HG02571 (cell line): Measurements from ENCODE around the gene RAPGEF6.

Experiments used
- ATAC-seq: cut with Tn5 transposase; IDR thresholded peaks from one replicate; pipeline ENCODE4 v1.9.1; 2021; ENCODE audit warnings: mild to moderate bottlenecking, moderate library complexity; ENCODE audit not compliant: unreplicated experiment

The RAPGEF6 gene

DNA sequence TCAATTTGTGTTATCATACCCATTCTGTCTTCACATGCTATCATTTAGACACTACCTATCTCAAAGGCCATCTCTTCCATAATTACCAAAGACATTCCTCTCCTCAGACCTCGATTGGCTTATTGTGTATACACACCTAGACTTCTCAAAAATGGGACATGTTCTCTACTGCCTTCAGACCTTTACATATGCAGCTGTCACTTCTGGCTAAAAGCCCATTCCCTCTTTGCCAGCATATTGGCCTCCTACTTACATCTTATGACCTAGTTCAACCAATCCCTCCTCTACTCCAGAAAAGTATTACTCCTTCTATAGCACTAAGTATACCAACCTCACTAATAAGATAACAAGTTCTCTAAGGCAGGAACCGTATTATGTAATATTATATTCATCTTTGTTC is 84.4 kb downstream of the RAPGEF6 start:
- ATAC-seq: no peak

DNA sequence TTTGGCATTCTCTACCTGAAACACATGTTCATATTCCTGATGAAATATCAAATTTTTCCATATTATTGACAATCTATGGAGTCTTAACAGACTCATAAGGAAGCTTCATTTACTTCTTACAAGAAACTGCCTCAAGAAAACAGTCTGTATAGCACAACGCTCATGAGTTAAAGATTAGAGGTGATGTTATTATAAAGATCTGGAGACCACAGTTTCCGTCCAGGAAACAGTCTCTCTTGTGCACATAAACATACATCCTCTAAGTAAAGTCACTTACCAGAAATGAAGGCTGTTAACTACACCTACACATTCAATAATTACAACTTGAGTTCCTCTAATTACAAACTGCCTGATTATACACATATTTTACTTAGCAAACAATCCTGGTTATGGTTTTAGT is 86.9 kb downstream of the RAPGEF6 start:
- ATAC-seq: no peak

DNA sequence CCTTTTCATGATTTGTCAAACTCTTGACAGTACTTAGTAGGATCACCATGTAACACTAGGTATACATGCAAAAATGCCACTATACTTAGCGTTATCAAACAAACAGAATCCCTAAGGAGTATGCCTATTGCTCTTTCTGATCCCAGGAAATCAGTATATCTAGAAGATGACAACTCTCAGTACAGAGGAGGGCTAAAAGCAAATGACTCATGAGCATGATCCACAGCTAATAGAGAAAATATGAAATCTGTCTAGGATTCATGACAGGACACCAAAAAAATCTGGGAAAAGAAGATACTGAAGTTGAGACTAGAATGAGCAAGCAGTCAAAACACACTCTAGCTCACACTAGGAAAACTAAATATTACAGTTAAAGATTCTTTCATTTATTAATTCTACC is 89.2 kb downstream of the RAPGEF6 start:
- ATAC-seq: no peak

DNA sequence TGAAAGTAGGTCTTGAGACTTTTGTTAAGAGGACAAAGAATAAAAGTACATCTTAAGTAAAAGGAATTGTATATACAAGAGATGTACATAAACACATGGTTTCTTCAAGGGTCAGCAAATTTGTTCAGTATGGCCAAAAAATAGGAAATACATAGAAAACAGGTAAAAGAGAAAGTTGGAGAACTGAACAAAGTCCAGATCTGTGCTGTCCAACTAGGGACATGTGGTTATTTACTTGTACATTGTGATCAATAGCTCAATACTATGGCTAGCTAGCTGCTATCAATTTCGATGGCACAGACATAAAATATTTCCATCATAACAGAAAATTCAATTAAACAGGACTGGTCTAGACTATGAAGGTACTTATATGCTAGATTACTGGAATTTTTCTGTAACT is 92.3 kb downstream of the RAPGEF6 start:
- ATAC-seq: no peak

DNA sequence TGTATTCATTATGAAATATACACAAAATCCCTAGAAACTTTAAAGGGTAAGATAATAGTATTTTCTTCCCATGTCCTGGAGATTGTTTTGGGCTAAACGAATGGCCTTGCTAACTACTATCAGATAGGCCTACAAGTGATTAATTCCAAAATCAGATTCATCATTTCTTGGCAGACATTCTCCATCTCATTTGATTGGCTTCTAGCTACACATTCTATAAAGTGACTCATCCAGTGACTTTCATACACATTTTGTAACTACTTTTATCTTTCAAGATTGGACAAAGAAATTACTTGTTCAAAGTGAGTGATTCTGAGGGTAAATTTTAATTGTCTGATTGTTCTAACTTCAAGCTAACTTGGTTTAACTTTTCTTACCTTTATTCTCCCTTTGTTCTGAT is 93.3 kb downstream of the RAPGEF6 start:
- no peak for ATAC-seq

DNA sequence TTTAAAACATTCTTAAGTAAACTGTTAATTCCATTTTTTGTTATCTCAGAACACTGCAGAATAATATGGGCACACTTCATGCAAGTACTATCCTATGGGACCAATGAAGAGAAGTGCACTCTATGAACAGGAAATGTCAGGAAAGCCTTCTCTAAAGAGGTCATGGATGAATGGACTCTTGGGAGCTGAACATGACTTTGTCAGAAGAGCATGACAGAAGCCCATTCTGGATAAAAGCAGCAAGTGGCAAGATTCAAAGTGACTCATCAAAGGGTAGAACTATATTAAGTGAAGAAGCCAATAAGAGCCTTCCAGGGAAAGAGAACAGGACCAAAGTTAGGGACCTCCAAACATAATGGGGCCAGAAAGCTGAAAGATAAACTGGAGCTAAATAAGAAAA is 94.0 kb downstream of the RAPGEF6 start:
- no peak for ATAC-seq

DNA sequence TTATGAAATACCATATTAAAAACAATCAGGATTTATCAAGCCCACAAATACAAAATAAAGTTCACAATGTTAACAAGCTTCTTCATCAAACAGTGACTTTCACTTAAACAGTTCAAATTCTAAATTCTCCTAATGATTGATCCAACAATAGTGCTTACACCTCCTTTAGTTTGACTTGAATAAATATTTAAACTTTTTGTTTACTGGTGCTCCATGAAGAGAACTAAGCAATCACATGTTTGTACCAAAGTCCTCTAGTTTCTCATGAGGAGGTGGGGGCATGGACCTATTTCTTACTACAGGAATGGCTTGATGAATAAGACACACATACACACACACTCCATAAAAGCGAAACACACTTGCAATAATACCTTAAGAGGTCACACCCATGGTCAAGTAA is 95.8 kb downstream of the RAPGEF6 start:
- no peak for ATAC-seq

DNA sequence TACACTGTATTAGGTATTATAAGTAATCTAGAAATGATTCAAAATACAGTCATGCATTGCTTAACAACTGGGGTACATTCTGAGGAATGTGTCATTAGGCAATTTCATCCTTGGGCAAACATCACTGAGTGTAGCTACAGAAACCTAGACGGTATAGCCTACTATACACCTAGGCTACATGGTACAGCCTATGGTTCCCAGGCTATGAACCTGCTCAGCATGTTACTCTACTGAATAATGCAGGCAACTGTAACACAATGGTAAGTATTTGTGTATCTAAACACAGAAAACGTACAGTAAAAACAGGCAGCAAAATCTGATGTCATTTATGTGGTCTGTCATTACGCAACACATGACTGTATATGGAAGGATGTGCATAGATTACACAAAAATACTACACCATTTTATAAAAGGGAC is 96.8 kb downstream of the RAPGEF6 start:
- ATAC-seq: no peak

DNA sequence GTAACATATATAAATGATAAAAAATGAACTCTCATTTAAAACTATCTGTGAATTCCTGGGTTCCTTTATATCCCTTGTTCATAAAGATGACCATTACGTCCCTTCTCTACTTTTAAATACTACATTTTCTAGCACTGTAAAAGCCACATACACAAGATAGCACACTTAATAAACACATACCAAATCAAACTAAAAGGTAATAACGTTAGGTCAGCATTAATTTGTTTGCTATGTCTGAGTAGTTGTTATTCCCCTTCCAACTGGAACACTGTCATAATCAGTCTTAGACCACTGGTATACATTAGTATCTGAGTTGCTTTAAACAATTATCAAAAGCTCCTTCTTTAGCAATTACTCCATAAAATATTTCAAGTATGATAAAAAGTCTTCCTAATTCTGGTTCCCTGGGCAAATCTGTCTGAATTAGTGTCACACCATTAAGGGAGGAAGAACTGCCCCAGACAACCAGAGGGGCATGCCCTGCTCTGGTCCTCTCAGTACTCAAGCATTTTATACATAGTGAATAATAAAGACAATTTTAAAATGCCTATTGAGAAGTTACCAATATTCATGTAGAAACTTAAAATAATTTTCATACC is 98.1 kb downstream of the RAPGEF6 start:
- no peak for ATAC-seq

DNA sequence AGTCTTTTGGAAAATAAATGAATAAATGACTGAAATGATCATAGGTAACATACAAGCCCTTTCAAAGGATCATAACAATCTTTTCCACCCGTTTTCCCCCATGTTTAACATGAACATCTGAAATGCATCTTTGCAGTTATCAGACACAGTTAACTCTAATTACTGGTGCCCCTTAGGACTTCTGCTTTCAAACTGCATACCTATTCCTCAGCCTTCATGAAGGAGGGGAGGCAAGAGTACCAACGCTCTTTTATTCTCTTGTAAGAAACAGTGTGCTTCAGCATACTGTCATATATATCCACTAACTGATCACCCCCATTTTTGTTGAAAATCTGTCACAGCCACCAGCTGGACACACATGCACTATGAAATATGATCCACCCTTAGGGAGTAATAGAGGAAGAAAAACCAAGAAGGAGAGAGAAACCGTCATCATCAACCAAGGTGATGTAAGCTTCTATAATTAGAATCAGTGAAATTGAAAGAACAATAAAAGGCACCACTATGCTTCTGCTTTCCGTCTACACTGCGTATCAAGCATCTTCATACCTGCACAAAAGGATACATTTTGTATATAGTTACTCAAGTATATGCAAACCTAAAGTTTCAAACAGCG is 98.7 kb downstream of the RAPGEF6 start:
- ATAC-seq: peak; percentile 88

DNA sequence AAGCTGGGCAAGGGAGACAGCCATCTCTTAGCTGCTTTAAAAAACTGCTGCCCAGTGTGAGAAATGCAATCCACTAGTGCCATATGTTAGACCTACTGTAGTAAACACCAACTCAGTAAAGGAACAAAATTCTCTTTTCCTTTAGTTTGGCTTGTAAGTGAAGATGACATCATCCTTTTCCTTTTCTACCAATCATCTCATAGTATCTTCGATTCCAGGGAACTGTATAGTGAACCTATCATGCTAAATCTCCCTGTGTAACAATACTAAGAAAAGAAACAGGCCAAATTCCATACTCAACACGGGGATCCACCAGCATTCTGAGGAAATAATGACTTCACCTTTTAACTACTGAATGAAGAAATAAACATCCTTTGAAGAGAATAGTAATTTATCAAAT is 100.1 kb downstream of the RAPGEF6 start:
- ATAC-seq: no peak

DNA sequence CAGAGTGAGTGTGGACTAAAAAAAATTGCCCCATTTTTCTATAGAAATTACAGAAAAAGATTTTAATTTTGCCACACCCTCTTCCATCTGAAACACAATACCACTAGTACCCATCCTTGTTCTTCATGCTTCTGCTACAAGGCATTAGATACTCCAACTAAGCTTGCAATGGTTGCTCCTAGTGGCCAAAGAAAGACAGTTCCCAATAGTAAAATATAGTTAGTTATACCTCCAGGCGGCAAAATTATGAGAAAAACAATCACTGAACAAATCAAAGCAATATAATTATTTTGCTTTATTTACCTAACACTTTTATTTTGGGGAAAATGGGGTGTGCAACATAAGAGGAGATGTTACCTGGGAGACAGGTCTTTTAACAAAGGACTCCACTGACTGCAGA is 101.2 kb downstream of the RAPGEF6 start:
- no peak for ATAC-seq

DNA sequence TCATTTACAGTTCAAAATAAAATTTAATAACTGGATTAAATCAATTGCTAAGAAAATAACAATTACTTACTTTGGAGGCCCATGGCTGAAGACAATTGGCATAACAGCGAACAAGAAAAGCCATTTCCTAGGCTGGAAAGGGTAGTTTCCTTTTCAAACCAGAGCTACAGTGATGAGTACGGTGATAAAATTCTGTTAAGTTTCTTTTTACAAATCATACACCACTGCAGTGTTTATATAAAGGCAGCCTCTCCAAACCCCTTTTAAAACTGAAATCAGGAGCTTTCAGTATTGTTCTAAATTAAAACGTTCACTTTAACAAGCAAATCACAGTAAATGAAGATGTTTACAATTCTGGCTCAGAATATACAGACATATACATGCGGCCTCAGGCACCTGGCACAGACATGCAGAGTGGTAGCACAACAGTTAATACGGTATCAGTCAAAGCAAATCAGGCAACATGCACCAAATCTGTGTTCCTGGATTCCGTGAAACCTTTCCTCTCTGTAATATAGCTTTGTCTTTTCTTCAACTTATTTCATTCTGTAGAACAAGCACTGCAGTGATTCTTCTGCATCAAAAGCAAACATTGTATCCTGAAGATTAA is 102.9 kb downstream of the RAPGEF6 start:
- no peak for ATAC-seq

DNA sequence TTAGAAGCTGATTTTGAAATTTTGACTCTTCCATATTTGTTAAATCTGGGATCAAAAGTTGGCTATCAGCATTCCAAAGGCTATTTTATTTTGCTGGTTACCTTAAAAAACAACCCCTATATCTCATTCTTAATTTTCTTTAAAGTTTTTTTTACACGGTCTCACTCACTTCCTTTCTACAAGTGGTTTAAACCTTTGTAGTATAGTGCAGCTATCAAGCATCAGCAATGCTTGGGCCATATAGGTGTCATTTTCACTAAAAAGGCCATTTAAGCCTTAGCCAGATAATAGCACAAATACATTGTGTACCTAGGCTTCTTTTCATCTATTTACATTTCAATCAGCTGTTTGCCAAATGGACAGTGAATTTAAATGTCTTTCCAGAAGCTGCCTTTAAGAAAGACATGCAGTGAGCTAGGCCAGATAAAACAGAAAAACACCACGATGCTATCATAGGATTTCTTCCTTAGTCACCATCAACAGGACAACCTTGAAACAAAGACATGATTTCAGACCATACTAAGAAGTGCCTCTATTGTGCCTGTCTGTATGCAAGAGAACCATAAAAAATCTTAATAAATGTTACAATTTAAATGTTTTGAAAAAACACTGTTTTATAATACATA is 104.2 kb downstream of the RAPGEF6 start:
- ATAC-seq: no peak

DNA sequence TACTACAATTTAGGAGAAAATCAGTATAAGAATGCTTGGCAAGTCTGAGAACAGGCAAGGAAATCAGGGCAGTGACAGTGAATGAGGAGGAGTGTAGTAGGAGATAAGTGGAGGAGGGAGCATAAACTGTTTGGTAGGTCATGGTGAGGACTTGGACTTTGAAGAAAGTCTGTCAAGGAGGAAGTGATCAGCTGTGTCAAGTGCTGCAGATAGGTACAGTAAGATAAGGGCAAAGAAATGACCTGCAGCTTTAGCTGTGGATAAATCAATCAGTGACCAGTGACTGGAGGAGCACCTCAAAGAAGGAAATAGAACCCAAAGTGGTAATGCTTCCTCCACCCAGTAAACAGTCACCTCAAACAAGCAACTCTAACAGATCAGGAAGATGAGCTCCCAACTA is 106.3 kb downstream of the RAPGEF6 start:
- no peak for ATAC-seq

DNA sequence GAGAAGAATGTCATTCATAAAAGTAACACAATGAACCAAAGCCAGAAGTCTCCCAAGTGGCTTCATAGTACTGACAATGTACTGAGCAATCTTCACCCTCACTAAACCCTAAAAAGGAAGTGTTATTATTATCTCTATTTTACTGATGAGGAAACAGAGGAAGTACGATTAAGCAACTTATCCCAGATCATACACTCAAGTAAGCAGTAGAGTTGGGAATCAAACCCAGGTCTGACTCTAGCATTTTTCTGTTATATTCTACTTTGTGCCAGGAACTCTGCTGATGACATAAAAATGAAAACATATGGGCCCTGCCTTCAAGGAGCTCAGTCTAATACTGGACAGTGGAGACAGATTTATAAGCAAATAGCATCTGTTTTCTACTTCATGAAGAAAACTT is 109.2 kb downstream of the RAPGEF6 start:
- ATAC-seq: no peak

DNA sequence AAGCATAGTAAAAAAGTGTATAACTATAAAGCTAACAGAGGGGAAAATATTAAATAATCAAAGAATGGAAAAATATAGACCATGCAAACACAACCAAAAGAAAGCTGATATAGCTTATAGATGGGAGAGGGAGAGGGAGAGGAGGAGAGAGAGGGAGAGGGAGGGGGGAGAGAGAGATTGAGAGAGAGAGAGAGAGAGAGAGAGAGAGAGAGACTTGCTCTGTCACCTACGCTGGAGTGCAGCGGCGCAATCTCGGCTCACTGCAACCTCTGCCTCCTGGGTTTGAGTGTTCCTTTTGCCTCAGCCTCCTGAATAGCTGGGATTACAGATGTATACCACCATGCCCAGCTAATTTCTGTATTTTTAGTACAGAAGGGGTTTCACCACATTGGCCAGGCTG is 110.6 kb downstream of the RAPGEF6 start:
- no peak for ATAC-seq

DNA sequence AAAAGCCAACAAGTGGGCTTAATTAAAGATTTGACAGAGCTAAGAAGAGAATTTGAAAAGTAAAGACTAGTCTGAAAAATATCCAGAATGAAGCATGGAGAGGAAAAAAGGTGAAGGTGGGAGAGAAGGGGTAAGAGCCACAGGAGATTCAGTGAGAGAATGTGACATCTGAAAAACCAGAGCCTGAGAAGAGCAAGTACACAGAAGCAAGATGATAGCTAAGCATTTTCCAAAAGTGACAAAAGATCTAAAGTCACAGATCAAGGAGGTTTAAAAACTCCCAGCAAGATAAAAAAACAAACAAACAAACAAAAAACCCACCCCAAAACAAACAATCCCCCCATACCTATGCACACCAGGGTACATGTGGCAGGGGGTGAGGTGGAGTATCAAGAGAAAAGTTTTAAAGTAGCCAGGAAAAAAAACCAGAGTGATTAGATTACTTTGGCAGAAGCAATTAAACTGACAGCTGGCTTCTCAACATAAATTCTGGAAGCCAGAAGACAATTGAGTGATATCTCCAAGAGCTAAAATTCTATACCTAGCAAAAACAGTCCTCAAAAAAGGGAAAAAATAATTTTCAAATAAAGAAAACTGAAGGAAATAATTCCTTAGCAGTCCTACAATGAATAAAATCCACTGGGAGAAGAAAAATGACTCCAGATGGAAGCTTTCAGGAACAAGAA is 111.4 kb downstream of the RAPGEF6 start:
- no peak for ATAC-seq

DNA sequence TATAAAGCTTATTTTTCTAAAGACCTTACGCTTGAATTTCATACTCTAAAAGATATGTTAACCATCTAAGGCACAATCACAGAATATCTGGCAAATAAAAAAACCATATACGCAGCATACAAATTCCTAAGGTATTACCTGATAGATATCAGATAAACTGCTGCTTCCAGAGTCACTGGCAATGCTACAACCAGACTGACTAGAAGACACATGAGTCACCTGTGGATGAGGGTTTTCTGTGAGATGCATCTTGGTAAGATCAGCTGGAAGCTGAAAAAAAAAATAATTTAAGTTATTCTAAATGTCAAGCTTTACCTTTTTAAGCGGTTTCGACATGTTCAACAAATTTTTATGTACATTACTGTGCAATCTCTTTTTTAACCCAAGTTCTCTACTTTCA is 113.8 kb downstream of the RAPGEF6 start:
- no peak for ATAC-seq

DNA sequence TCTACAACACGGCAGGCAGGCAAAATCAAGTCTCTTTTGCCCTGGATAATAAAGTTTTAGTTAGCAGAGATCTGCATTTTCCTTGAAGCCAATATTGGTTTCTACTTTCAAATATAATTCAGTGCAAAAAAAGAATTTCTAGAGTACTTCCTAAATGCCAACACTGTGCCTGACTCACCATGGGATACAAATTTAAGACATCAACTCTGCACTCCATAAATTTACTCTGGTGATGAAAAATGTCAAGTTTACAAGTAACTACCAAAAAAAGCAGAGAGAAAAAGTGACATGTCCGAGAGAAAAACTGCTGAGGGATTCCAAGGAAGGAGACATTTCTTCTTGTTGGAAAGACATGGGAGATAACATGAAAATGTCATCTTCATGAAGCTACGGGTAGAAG is 119.7 kb downstream of the RAPGEF6 start:
- no peak for ATAC-seq
